Lower lobe of right lung (tissue), 2 donors: ENCODE data around the gene SPINK14. TPM values are rescaled to one million over a fixed set of nuclear protein-coding genes. Genes with fewer than 3 reads are reported as not detected.

Experiments used
- ATAC-seq, 2 donors: fragments of 200-7000 bp; cut with Tn5 transposase; one replicate each; pipeline ENCODE4 v1.9.1; 2020 to 2022; ENCODE audit warnings: mild to moderate bottlenecking in 2 of 2, moderate library complexity in 2 of 2
- DNase-seq: peaks from one replicate; pipeline ENCODE4 v3.0.0-alpha.2; 2020
- H3K27ac ChIP-seq: fragments of 200-600 bp; one replicate; pipeline ENCODE4 v1.8.0; 2022
- H3K27me3 ChIP-seq: fragments of 200-600 bp; one replicate; pipeline ENCODE4 v1.8.0; 2022; ENCODE audit warnings: low read depth
- H3K36me3 ChIP-seq: fragments of 200-600 bp; one replicate; pipeline ENCODE4 v1.8.0; 2022; ENCODE audit warnings: mild to moderate bottlenecking
- H3K4me1 ChIP-seq: fragments of 200-600 bp; one replicate; pipeline ENCODE4 v1.8.0; 2022
- H3K4me3 ChIP-seq: fragments of 200-600 bp; one replicate; pipeline ENCODE4 v1.8.0; 2022; ENCODE audit warnings: mild to moderate bottlenecking
- H3K9me3 ChIP-seq: fragments of 200-600 bp; one replicate; pipeline ENCODE4 v1.8.0; 2022
- CTCF ChIP-seq: fragments of 200-600 bp; IDR thresholded peaks from one replicate; pipeline ENCODE4 v1.8.0; 2022; ENCODE audit warnings: antibody characterized with exemption, mild to moderate bottlenecking
- intact Hi-C: fragments of 100-400 bp; cut with DNase I; formaldehyde crosslinking; loops from one replicate; pipeline ENCODE4 v1.11.0; 2022
- total RNA-seq: library from RNA; stranded (reverse); fragmentation: NEBNext Ultra II Directional; extraction: Animal tissue kit (Norgen Biotek cat#: 25700); gene quantifications from one replicate; pipeline ENCODE4 v1.2.1, GENCODE V29; 2021
- donor health status: DM: no; HTN: yes; CAD: no; lungs with severe emphysema.

Gene SPINK14
- total RNA-seq, 1 donor from 2014 or later, result not detected

GRCh38 chr5:148176480-148176879, 8.1 kb downstream of the SPINK14 start:
- H3K27me3 ChIP-seq, result no peaks in the 10 kb centered on the region
- no peak for DNase-seq
- no peaks in the 10 kb centered on the region for H3K9me3 ChIP-seq

GRCh38 chr5:148177207-148177606, 8.9 kb downstream of the SPINK14 start:
- no peaks in the 10 kb centered on the region for H3K27me3 ChIP-seq
- DNase-seq (no peak), ATAC-seq (no peak)
- no peaks in the 10 kb centered on the region for H3K36me3 ChIP-seq
- H3K4me3 ChIP-seq, result no peak overlapping the region
- H3K4me1 ChIP-seq, result no peaks in the 10 kb centered on the region
- no peak for TF ChIP-seq CTCF
- intact Hi-C loops, result no loop called here
- no peak overlapping the region for H3K27ac ChIP-seq
- H3K9me3 ChIP-seq, result no peaks in the 10 kb centered on the region

More at GRCh38 chr5:148176480-148176879, 8.1 kb downstream of the SPINK14 start:
- no peaks in the 10 kb centered on the region for H3K36me3 ChIP-seq
- intact Hi-C loops, result no loop called here
- ATAC-seq, result no peak
- no peak overlapping the region for H3K4me3 ChIP-seq
- H3K4me1 ChIP-seq, result no peaks in the 10 kb centered on the region
- H3K27ac ChIP-seq, result no peak overlapping the region
- TF ChIP-seq CTCF, result no peak

GRCh38 chr5:148179234-148179824, 11.0 kb downstream of the SPINK14 start:
- H3K4me1 ChIP-seq, result no peaks in the 10 kb centered on the region
- ATAC-seq (peak; percentile 75 to 84), DNase-seq (no peak)

GRCh38 chr5:148186248-148187003, 18.1 kb downstream of the SPINK14 start:
- no peak for TF ChIP-seq CTCF
- Histone ChIP-seq H3K36me3 (no peaks in the 10 kb centered on the region), H3K27me3 (no peaks in the 10 kb centered on the region), H3K4me3 (no peak overlapping the region), H3K27ac (peak overlapping the region; percentile 9), H3K4me1 (no peaks in the 10 kb centered on the region), H3K9me3 (no peaks in the 10 kb centered on the region)
- peak; percentile 90 to 96 for ATAC-seq
- DNase-seq, result no peak
- intact Hi-C loops, result no loop called here

More at GRCh38 chr5:148179234-148179824, 11.0 kb downstream of the SPINK14 start:
- Histone ChIP-seq H3K9me3 (no peaks in the 10 kb centered on the region), H3K27me3 (no peaks in the 10 kb centered on the region), H3K36me3 (no peaks in the 10 kb centered on the region), H3K4me3 (no peak overlapping the region), H3K27ac (no peak overlapping the region)
- peak; percentile 70 for TF ChIP-seq CTCF
- intact Hi-C loops, result no loop called here

- no peak for TF ChIP-seq CTCF
- H3K36me3 ChIP-seq, result no peaks in the 10 kb centered on the region
- intact Hi-C loops, result no loop called here
Measured at GRCh38 chr5:148191010-148191409, 22.7 kb downstream of the SPINK14 start.

More at GRCh38 chr5:148191010-148191409, 22.7 kb downstream of the SPINK14 start:
- H3K9me3 ChIP-seq, result no peaks in the 10 kb centered on the region
- H3K27me3 ChIP-seq, result no peaks in the 10 kb centered on the region
- no peaks in the 10 kb centered on the region for H3K4me1 ChIP-seq
- DNase-seq, result no peak
- no peak for ATAC-seq
- H3K4me3 ChIP-seq, result no peak overlapping the region
- no peak overlapping the region for H3K27ac ChIP-seq
